ENCODE measurements around the gene FGGY.

The FGGY gene

DNA sequence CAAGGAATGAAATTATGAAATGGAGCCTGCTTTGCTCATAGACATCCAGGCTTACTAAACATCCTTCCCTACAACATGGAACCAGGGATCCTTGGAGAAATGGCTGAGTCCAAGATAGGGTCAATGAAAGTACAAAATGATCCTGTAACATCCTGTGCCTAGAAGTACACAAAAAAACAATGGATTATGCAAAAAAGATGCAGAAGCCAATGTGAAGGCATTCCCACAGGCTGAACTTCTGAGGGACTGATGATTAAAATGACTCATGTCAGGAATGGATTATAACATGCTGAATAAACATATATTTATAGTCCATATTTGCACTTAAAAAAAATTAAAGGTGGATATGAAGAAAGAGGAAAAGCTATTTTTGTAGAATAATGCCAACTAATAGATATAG is 507.4 kb downstream of the FGGY start:
- no peak for DNase-seq

DNA sequence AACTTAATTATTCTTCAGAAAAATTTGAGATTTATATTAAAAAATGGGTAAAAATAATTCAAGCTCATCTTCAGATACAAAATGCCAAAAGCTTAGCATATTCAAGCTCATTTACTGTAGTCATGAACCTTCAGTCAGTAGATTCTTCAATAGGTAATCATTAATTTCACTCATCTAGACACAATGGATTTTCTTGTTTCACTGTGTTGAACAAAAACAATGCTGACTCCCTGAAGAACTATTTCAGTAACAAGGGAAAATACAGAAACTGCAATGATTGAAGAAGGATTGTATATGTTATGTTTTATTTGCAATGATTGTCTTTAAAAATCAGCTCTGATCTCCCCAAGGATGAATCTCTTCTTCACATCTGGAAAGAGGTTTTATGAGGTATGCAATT is 508.7 kb downstream of the FGGY start:
- DNase-seq: no peak
